ENCODE results near the gene TRAF3. TPM values are rescaled to one million over a fixed set of nuclear protein-coding genes. Genes with fewer than 3 reads are reported as not detected.

The TRAF3 gene
- total and polyA plus RNA-seq, 4 donors: 2.1 to 12.0 (median 5.2) TPM

GRCh38 chr14:102939820-102940561 is 162.7 kb downstream of the TRAF3 start:
- 83% methylated on average over 43 of the region's 43 CpGs for WGBS
- peak in 1 of 2 donors; percentile 75 for TF ChIP-seq RXRA (IDR thresholded peaks at IDR 0.05)
- TF ChIP-seq YY1 (IDR thresholded peaks at IDR 0.05): no peak
- peak in 1 of 2 donors; percentile 69 for TF ChIP-seq HNF4A (conservative IDR thresholded peaks at IDR 0.05)
- no peak overlapping the region for H3K9ac ChIP-seq (ENCODE audit: low read depth in 1 of 2, low read length in 2 of 2)
- H3K9me3 ChIP-seq (ENCODE audit: control insufficient read depth in 4 of 4, low read length in 3 of 4): no peaks in the 10 kb centered on the region
- H3K27ac ChIP-seq (ENCODE audit: low read depth in 1 of 2, low read length in 2 of 2): peak overlapping the region in 1 of 2 donors; percentile 27
- DNase-seq (ENCODE audit: low spot score): no peak
- H3K27me3 ChIP-seq (ENCODE audit: control insufficient read depth in 4 of 4, insufficient read depth in 4 of 4, low read length in 3 of 4): no peaks in the 10 kb centered on the region
- H3K4me1 ChIP-seq (ENCODE audit: control insufficient read depth in 4 of 4, insufficient read depth in 4 of 4, low read length in 3 of 4): peaks cover 3 to 18% (median 13%) of the 10 kb centered on the region in 4 donors
- no peak overlapping the region for H3K4me3 ChIP-seq (ENCODE audit: low read depth in 1 of 3, low read length in 3 of 3)
- H3K36me3 ChIP-seq (ENCODE audit: control insufficient read depth in 4 of 4, insufficient read depth in 3 of 4, low read depth in 1 of 4, low read length in 3 of 4): peaks cover 10 to 51% (median 17%) of the 10 kb centered on the region in 4 donors

DNA sequence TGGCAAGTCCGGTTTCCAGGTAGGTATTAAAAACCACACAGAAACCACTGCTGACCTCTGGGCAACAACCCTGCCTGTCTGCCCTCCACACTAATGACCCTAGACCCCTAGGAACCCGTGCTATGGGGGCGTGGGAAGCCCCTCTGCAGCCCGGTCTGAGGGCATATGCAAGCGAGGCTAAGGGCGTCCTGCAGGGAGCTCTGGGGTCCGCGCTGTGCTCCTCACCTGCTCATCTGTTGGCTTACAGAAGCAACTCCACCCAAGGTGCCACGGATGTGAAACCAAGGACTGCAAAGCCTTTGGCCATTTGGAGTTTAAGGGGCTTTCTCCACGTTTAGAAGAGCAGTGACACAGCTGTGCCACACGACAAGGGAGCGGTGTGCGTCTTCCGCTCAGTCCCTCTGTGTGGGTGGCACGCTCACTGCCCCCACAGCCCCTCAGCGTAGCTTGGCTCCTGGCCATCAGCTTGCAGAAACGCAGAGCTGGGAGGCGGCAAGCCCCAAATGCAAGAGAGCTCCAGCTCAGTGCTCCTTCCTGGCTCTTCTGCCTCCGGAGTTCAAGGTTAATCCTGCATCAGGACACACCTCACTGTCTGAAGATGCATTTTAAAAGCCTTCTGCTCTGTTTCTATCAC is 163.6 kb downstream of the TRAF3 start:
- Histone ChIP-seq H3K27ac (ENCODE audit: low read depth in 1 of 2, low read length in 2 of 2) (peak overlapping the region; percentile 2 to 27), H3K27me3 (ENCODE audit: control insufficient read depth in 4 of 4, insufficient read depth in 4 of 4, low read length in 3 of 4) (no peaks in the 10 kb centered on the region), H3K9me3 (ENCODE audit: control insufficient read depth in 4 of 4, low read length in 3 of 4) (no peaks in the 10 kb centered on the region), H3K9ac (ENCODE audit: low read depth in 1 of 2, low read length in 2 of 2) (no peak overlapping the region), H3K36me3 (ENCODE audit: control insufficient read depth in 4 of 4, insufficient read depth in 3 of 4, low read depth in 1 of 4, low read length in 3 of 4) (peaks cover 10 to 60% (median 25%) of the 10 kb centered on the region in 4 donors), H3K4me3 (ENCODE audit: low read depth in 1 of 3, low read length in 3 of 3) (no peak overlapping the region), H3K4me1 (ENCODE audit: control insufficient read depth in 4 of 4, insufficient read depth in 4 of 4, low read length in 3 of 4) (peaks cover 3 to 18% (median 13%) of the 10 kb centered on the region in 4 donors)
- 87% methylated on average over 19 of the region's 19 CpGs for WGBS
- no peak for DNase-seq (ENCODE audit: low spot score)
- TF ChIP-seq REST (IDR thresholded peaks at IDR 0.05) (no peak), HNF4A (conservative IDR thresholded peaks at IDR 0.05) (no peak), HNF4G (IDR thresholded peaks at IDR 0.05) (no peak), YY1 (IDR thresholded peaks at IDR 0.05) (no peak), MAX (IDR thresholded peaks at IDR 0.05) (no peak), FOXA2 (IDR thresholded peaks at IDR 0.05) (no peak), FOXA1 (IDR thresholded peaks at IDR 0.05) (no peak), ZBTB33 (IDR thresholded peaks at IDR 0.05) (no peak), RXRA (IDR thresholded peaks at IDR 0.05) (no peak), SP1 (IDR thresholded peaks at IDR 0.05) (no peak), ATF3 (IDR thresholded peaks at IDR 0.05) (no peak), EGR1 (IDR thresholded peaks at IDR 0.05; ENCODE audit: low read depth in 2 of 2) (no peak), NR2F2 (IDR thresholded peaks at IDR 0.05) (no peak)

All from liver (tissue), 9 donors.